ENCODE measurements around the gene PCDHA2. TPM values are rescaled to one million over a fixed set of nuclear protein-coding genes. Genes with fewer than 3 reads are reported as not detected.

PCDHA2 gene
- total and polyA plus RNA-seq, 2 of the 8 experiments (the other 6 are each of a cell fraction or from before 2014, with no cell fraction given), result 0.86 to 1.9 TPM

- H2BK20ac ChIP-seq (ENCODE audit: low read length), result no peak overlapping the region
- POLR2A ChIA-PET (ENCODE audit: partially characterized antibody), result no interaction called here
- no peaks in the 10 kb centered on the region for H3K79me1 ChIP-seq (ENCODE audit: low read depth, low read length)
Measured at GRCh38 chr5:140780512-140780911, 14.1 kb upstream of the PCDHA2 start.

More at GRCh38 chr5:140780512-140780911, 14.1 kb upstream of the PCDHA2 start:
- H3K9ac ChIP-seq (replicated peaks in 1 of 4; ENCODE audit: extremely low read depth in 1 of 4, low read depth in 3 of 4, low read length in 3 of 4), result no peak overlapping the region
- H4K91ac ChIP-seq (replicated peaks; ENCODE audit: insufficient read length, low read length), result no peak overlapping the region
- H3K36me3 ChIP-seq (ENCODE audit: control insufficient read depth in 2 of 4, insufficient read depth in 4 of 4, low read length in 3 of 4), result 0 out of 8 replicates have a peak, but pooled peaks cover 0 to 2% (median 0%) of the 10 kb centered on the region in 4 experiments
- no peak overlapping the region for H3K4ac ChIP-seq (replicated peaks; ENCODE audit: insufficient read length, low read depth, low read length)
- no peak overlapping the region for H3K14ac ChIP-seq (ENCODE audit: insufficient read length)
- no peak overlapping the region for H2BK120ac ChIP-seq (replicated peaks; ENCODE audit: low read depth, low read length)
- H2BK15ac ChIP-seq (ENCODE audit: low read length), result no peak overlapping the region
- H3K23me2 ChIP-seq (ENCODE audit: low read depth, low read length), result no peaks in the 10 kb centered on the region
- TF ChIP-seq BACH1 (IDR thresholded peaks at IDR 0.05; ENCODE audit: low read length) (no peak), RFX5 (IDR thresholded peaks at IDR 0.05; ENCODE audit: borderline replicate concordance, low read depth, low read length) (no peak), ASH2L (IDR thresholded peaks at IDR 0.05; ENCODE audit: low read length) (no peak), SIX5 (IDR thresholded peaks at IDR 0.05; ENCODE audit: low read depth, low read length) (no peak), POU5F1 (IDR thresholded peaks at IDR 0.05; ENCODE audit: low read depth, low read length) (no peak), RXRA (IDR thresholded peaks at IDR 0.05; ENCODE audit: insufficient read depth, low read depth, low read length) (no peak)
- no peaks in the 10 kb centered on the region for H3K79me2 ChIP-seq (ENCODE audit: control insufficient read depth in 1 of 2, insufficient read depth in 2 of 2, low read length in 2 of 2)
- H2AK5ac ChIP-seq (ENCODE audit: low read depth, low read length), result no peak overlapping the region
- no peak overlapping the region for H3K4me3 ChIP-seq (ENCODE audit: extremely low read depth in 1 of 4, insufficient read depth in 2 of 4, low read depth in 3 of 4, low read length in 4 of 4)
- H4K5ac ChIP-seq (ENCODE audit: insufficient read length, low read depth, low read length), result no peak overlapping the region
- CTCF ChIA-PET (ENCODE audit: partially characterized antibody), result interaction anchor here (1.1 to 1.2 kb wide), 2 partner anchors 14 to 89 kb away, joined by 4 read pairs; partner anchors contain the start of genes PCDHA11 and PCDHA2
- no peak overlapping the region for H2BK12ac ChIP-seq (ENCODE audit: low read depth, low read length)
- no peak overlapping the region for H3K4me2 ChIP-seq (ENCODE audit: insufficient read depth in 1 of 2, low read depth in 2 of 2, low read length in 2 of 2)
- no peak overlapping the region for H4K8ac ChIP-seq (ENCODE audit: extremely low read depth, insufficient read depth, low read length)
- H2BK5ac ChIP-seq (ENCODE audit: low read depth, low read length), result no peak overlapping the region
- no peak overlapping the region for H2AFZ ChIP-seq (ENCODE audit: low read length)
- no peak overlapping the region for H3K18ac ChIP-seq (ENCODE audit: extremely low read depth, low read length)
- no peaks in the 10 kb centered on the region for H3K4me1 ChIP-seq (replicated peaks in 1 of 4; ENCODE audit: control insufficient read depth in 3 of 4, insufficient read depth in 4 of 4, low read length in 3 of 4)
- H3K23ac ChIP-seq (ENCODE audit: insufficient read length), result no peak overlapping the region
- FAIRE-seq (no peak), DNase-seq (ENCODE audit: low read depth in 1 of 2, low spot score in 2 of 2) (no peak)
- H3K27ac ChIP-seq (ENCODE audit: low read depth, low read length), result no peak overlapping the region
- no peaks in the 10 kb centered on the region for H4K20me1 ChIP-seq (replicated peaks in 1 of 2; ENCODE audit: control insufficient read depth in 1 of 2, insufficient read depth in 2 of 2, low read length in 2 of 2)
- H3K27me3 ChIP-seq (replicated peaks in 1 of 4; ENCODE audit: control insufficient read depth in 3 of 4, extremely low read depth in 1 of 4, insufficient read depth in 3 of 4, low read length in 3 of 4), result no peaks in the 10 kb centered on the region
- 97% methylated on average over 1 of the region's 1 CpG; no CpG with 5 or more reads in 1 of the 2 experiments for WGBS, 2 experiments (ENCODE audit: extremely low coverage in 1 of 2, insufficient coverage in 1 of 2, insufficient read length in 1 of 2, insufficient replicate concordance in 2 of 2, low coverage in 1 of 2, low lambda C conversion rate in 2 of 2, missing lambda C conversion rate in 1 of 2)
- peaks cover 44 to 48% of the 10 kb centered on the region in 2 experiments for H3K9me3 ChIP-seq (ENCODE audit: insufficient read depth in 2 of 2, low read depth in 1 of 2, low read length in 1 of 2)
- no peak overlapping the region for H3K56ac ChIP-seq (replicated peaks; ENCODE audit: insufficient read length, low read depth, low read length)
